GM15510 (cell line): ENCODE measurements around the gene PPFIA4.

Source experiments
- POLR2A ChIP-seq: IDR thresholded peaks from 3 replicates; pipeline ENCODE4 v1.6.1; 2011; ENCODE audit warnings: borderline replicate concordance; ENCODE audit not compliant: insufficient read length; ENCODE audit errors: extremely low read depth

Gene PPFIA4

DNA sequence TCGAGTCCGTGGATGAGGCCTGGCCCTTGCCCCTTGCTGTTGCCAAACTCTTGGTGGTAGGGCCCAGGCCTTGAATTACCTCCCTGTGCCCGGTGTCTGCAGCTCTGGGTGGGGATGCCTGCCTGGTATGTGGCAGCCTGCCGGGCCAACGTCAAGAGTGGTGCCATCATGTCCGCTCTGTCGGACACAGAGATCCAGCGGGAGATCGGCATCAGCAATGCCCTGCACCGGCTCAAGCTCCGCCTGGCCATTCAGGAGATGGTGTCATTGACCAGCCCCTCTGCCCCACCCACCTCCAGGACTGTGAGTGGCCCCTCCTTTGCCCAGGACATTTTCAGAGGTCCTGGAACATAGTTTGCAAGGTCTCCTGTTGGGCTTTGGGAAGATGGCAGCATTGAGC is 33.8 kb downstream of the PPFIA4 start:
- TF ChIP-seq POLR2A, result no peak

DNA sequence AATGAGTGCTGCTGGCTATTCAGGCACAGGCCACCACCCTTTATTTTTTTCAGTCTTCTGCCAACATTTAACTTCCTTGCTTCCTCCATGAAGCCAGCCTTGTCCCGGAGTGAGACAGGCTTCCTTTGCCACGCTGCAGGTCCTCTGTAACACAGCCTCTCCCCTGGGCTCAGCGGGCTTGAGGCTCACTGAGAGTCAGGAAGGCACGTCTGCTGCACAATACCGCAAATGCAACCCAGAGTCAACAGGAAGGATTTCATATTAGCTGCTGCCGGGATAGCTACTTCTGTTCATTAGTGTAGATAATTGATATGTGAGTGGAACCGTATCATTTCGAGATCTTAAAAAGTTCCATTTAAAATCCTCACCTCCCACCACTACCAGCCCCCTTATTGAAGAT is 37.0 kb downstream of the PPFIA4 start:
- TF ChIP-seq POLR2A, result no peak

DNA sequence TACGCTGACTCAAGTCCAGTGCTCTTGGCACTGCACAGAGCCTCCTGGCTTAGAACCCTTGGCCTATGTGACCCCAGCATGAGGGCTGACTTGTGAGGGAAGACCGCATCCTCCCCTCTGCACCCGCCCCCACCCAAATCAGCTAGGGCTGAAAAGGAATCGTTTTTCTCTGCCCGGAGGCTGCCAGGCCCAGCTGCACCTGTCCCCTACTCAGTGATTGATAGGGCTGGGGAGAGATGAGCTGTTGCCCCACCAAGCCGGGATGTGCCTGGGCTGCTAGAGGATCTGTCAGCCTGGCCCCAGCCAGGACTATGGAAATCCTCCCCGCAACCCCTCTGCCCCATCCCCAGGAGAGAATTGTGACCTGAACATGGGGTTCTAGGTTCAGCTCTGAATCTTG is 38.9 kb downstream of the PPFIA4 start:
- no peak for TF ChIP-seq POLR2A

DNA sequence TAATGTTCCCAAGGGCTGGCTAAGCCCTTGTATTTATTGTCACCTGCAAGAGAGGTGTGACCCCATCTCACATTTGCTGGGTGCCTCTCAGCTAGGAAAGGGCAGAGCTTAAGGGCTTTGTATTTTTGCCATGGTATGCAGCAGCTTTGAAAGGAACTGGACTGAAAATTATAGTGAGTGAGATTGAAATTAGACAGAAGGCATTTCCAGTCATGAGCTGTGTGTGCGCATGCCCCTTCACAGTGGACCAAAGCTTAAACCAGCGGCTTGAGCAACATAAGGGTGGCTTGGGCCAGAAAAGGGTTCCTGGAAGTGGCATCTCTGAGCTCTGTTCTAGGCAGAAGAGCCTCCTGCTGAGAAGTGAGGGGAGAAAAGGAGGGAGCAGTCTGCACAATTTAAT is 39.7 kb downstream of the PPFIA4 start:
- TF ChIP-seq POLR2A, result no peak

DNA sequence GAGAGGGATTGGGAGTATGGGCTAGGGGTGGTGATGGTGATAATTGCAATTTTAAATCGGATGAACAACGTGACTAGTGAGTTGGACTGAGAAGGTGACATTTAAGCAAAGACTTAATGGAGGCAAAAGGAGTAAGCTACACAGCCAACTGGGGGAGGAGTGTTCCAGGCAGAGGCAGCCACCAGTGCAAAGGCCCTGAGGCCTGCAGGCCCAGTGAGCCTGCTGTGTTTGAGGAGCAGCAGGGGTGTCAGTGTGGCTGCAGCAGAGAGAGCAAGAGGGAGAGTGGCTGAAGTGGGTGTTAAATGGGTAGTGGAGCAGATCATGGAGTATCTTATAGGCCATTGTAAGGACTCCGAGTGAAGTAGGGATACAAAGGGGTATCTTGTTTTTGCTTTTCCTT is 40.7 kb downstream of the PPFIA4 start:
- TF ChIP-seq POLR2A, result no peak

DNA sequence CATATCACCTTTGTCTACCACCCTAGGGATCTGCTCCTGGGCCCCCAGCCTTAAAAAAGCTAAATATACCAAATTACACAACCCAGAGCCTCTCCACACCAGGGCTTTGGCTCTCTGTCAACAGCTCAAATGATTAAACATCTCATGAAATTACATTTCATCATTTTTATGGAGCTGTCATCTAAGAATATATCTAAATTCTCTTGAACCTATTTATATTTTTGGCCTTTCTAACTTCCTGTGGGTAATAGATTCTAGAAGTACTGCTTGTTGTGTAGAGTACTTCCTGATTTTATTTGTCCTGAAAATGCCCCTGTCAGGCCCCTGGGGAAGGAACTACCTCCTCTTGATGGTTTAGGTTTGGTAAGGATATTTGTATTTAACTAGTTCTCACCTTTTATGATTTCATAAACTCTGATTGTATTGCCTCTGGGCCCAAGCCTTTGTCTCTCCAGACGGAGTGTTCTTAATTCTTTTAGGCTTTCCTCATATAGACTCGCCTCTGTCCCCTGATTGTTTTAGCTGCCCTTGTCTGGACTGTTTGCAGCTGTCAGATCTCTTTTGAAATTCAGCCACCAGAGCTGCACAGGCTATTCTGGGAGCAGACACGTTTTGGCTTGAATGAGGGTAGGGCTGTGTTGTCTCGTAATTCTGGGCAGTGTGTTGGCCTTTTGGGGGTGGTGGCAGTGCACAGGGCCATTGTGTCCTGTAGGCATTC is 42.9 kb downstream of the PPFIA4 start:
- TF ChIP-seq POLR2A, result no peak

DNA sequence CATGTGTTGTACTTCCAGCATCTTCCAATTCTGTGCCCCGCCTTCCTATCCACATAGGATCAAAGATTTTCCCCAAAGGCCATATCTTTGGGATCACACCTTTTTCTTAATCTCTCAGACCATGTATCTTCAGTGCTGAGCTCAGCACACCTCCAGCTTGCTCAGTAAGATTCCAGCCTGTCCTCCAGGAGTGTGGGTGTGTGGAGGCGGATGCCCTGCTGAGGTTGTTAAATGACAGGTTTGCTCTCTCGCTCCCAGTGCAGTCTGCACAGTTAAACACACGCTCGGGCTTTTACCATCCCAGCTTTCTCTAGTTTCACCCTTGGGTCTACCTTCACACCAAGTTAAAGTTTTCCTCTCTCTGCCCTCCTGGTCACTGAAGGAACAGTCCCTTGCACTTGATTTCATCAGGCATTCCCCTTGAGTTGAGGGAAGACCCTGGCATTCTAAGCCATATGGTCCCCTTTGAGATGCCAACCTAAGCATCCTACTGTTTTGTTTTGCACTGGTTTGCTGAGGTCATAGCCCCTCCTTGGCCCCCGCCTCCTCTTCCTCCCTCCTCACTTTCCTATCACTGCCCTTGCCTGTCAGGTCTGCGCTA is 45.8 kb downstream of the PPFIA4 start:
- no peak for TF ChIP-seq POLR2A

DNA sequence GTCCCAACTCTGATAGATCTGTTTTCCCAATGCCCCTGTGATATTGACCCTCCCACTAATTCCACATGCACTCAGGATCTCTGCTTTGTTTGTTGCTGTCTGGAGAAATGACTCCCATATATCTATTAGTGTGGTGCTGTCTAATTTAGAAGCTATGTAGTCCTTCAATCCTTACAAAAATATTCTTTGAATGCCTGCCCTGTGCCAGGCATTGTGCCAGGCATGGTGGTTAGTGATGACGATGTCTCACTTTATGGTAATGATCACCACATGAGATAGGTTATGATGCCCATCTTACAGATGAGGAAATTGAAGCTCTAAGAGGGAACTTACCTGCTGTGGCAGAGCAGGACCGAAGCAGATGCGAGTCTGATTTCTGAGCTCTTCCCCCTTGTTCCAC is 46.6 kb downstream of the PPFIA4 start:
- TF ChIP-seq POLR2A, result no peak

DNA sequence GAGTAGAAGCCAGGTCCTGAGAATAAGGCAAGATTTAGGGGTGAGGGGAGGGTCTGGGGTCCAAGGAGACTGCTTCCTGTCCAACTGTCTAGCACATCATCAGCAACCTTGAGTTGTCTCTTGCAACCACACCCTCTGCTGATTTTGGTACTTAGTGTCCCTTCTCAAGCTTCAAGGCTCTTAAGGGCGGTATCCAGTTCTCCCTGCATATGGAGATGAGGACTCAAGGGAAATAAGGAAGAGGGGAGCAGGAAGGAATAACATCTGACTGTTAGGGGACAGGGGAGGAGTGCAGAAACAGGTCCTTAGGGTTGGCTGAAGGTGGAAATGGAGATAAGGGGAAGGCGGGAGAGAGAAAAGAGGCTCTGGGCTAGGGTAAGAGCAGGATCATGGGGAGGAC is 47.2 kb downstream of the PPFIA4 start:
- TF ChIP-seq POLR2A, result no peak

DNA sequence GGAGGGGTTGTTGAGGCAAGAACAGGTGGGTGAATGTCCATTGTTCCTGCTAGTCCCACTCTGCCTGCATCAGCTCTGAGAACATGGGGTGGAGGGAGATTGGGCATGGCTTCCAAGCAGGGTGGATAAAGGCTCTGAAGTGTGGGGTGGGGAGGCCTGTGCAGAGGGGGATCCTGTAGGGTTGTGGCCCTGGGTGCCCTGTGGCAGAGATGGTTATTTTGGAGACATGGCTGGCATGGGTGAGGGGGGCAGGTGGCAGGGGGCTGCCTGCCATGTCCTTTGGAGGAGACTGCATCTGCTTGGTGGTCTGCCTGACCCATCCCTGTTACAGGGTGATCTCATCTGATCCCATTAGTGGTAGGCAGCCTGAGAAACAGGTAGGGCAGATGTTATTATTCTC is 48.3 kb downstream of the PPFIA4 start:
- TF ChIP-seq POLR2A, result no peak

DNA sequence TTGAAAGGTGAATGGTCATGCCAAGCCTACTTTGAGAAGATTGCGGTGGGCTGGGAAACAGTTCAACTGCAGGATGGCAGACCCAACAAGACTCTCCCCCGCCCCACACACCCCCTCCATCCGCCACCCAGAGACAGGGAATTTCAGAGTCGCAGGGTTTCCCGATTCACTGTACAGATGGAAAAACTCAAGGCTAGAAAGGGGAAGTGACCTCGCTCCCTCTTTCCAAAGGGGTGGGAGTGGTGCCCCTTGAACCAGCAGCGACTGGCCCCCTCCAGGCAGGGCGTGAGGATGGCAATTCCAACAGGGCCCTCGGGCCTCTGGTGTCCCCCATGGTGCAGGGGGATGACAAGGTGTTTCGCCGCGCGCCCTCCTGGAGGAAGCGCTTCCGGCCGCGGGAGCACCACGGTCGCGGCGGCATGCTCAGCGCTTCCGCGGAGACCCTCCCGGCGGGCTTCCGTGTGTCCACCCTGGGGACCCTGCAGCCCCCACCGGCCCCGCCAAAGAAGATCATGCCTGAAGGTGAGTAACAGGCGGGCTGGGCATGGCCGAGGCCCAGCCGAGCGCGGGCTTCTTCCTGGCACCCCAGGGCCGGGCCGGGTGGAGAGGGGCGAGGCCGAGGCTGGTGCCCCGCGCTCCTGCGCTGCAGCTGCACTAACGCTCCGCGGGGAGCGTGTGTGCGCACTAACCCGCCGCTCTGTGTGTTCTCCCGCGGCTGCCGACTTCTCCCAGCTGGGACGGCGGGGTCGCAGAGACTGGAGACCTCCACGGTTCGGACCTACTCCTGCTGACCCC is 49.1 kb downstream of the PPFIA4 start:
- no peak for TF ChIP-seq POLR2A

DNA sequence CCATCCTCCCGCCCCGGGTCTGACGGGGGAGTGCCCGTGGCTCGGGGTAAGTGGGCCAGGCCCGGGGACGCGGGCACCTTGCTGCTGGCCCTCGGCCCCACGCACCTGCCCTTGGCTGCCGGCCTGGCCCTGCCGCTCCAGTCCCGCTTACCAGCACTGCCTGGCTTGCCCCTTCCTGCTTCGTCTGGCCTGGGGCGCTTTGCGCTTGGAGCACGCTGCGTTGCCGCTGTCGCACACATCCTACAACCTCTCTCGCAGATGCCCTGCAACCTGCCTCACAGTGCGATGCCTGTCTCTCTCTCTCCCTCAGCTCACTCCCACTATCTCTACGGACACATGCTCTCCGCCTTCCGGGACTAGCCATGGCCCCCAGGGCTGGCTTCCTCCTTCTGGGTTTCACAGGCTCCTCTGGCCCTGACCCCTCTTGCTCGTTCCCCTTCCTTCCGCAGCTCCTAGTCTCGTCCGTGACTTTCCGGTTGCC is 49.8 kb downstream of the PPFIA4 start:
- no peak for TF ChIP-seq POLR2A

DNA sequence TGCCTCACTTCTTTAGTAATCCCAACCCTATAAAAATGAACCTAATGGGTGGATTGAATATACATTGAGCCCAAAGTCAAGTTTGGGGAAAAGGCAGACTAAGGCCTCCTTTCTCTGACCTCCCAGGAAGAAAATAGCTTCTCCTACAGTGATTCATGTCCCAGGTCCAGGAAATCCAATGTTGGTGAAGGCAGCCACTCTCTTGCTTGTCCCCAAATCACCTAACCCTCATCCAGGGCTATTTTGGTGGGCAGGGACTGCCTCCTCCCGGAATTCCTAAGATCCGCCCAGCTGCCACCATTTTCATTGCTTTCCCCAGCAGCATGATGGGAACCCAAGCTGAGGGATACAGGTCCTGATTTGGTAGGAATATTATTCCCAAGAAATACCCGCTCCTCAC is 51.1 kb downstream of the PPFIA4 start:
- no peak for TF ChIP-seq POLR2A

DNA sequence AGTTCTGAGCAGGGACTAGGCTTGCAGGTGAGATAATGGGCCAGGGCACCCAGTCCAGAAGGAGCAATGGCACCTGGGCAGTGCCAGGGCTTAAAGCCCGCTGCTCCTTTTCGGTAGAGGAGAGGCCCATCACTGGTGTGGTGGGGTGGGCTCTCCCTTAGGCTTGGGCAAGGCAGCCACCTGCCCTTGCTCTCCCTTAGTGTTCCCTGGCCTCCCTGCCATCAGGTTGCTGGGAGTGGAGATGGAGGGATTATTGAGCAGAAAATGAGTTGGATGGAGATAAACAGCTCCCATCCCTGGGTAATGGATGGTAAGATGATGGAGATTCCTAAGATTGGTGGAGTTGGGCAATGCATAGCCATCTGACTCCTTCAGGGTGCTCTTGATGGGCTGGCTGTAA is 51.7 kb downstream of the PPFIA4 start:
- TF ChIP-seq POLR2A, result no peak

DNA sequence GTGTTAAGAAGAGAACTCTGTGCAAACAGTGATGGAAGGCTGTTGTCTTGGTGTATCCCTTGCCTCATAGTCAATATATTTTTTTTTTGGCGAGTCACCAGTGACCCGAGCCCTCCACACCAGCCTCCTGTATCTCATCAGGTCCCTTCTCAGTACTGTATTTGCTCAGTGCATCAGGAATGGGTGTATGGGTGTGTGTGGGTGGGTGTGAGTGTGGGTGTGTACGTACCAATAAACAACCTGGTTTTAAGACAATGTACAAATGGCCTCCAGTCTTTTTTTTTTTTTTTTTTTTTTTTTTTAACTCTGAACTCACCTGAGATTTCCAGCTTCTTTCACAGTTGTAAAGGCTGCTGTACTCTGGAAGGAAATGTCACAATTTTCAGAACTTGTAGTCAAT is 52.2 kb downstream of the PPFIA4 start:
- TF ChIP-seq POLR2A, result no peak

DNA sequence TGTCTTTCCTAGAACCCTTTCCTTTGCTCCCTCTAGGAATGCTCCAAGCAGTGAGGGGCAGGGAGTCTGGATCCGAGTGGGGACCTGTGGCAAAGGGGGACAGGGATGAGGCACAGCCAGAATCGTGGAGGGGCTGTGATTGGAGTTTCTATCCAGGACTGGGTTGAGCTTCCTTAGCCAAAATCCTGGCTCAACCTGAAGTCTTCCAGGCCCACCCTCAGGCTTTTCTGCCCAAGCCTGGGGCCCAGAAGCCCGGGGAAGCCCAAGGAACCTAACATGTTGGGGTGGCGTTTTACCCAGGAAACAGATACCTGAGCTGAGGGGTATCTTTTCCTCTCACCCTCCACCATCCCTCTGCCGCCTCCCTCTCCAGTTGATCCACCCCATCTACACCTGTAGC is 54.2 kb downstream of the PPFIA4 start:
- TF ChIP-seq POLR2A, result no peak
